HG02938 (cell line): ENCODE data around the gene CITED2.

ENCODE experiments used
- ATAC-seq: cut with Tn5 transposase; IDR thresholded peaks from one replicate; pipeline ENCODE4 v1.9.1; 2021; ENCODE audit warnings: mild to moderate bottlenecking, moderate library complexity; ENCODE audit not compliant: unreplicated experiment

CITED2 gene

GRCh38 chr6:139334806-139335446, 39.5 kb downstream of the CITED2 start:
- ATAC-seq, result no peak

- ATAC-seq, result no peak
Measured at GRCh38 chr6:139330826-139331500, 43.5 kb downstream of the CITED2 start.

DNA sequence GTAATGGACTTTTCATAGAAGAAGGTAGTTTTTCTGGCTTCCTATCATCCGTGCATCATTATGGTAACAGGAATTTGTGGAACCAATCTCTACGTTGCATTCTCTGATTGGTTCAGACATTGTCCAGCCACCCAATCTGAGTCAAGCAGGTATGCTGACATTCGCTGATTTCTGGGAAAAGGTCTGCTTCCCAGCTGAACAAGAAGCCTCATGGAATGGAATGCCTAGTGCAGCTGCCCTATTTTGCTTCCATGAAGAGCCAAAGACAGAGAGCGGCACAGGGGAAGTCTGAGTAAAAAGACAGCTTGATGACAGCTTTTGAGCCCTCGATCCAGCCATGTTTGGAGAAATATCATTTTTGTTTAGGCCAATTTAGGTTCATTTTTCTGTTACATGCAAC, 44.1 kb downstream of the CITED2 start:
- no peak for ATAC-seq

GRCh38 chr6:139329224-139329623, 45.2 kb downstream of the CITED2 start:
- ATAC-seq, result no peak

- peak; percentile 41 for ATAC-seq
Measured at GRCh38 chr6:139327038-139327437, 47.4 kb downstream of the CITED2 start.

GRCh38 chr6:139325686-139326085, 48.8 kb downstream of the CITED2 start:
- ATAC-seq, result no peak

DNA sequence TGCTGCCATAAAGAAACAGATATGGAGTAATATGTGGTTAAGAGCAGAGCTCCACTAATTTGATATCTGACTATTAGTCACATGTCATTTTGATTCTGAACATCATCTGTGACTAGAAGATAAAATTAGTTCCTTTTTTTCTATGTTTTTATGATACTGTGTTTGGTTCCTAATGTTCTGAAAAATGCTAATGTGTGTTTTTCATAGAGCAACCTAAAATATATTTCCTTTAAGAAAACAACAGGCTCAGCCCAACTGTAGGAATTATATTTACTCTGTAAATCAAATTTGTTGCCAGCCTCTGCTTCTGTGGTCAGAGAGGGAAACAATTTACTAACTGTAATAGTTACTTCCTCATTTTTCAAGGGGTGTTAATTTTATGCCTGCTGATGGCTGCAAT, 49.3 kb downstream of the CITED2 start:
- ATAC-seq, result no peak

DNA sequence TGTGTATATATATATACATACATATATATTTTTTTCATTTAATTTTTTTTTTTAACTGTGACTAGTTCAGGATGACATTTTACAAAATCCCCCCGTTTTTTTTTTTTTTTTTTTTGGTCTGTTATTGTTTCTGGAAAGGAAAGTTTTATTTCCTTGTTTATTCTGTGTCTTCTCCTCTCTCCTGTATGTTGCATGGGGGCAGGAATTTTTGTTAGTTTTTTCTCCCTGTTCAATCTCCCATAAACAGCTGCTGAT, 50.2 kb downstream of the CITED2 start:
- no peak for ATAC-seq

DNA sequence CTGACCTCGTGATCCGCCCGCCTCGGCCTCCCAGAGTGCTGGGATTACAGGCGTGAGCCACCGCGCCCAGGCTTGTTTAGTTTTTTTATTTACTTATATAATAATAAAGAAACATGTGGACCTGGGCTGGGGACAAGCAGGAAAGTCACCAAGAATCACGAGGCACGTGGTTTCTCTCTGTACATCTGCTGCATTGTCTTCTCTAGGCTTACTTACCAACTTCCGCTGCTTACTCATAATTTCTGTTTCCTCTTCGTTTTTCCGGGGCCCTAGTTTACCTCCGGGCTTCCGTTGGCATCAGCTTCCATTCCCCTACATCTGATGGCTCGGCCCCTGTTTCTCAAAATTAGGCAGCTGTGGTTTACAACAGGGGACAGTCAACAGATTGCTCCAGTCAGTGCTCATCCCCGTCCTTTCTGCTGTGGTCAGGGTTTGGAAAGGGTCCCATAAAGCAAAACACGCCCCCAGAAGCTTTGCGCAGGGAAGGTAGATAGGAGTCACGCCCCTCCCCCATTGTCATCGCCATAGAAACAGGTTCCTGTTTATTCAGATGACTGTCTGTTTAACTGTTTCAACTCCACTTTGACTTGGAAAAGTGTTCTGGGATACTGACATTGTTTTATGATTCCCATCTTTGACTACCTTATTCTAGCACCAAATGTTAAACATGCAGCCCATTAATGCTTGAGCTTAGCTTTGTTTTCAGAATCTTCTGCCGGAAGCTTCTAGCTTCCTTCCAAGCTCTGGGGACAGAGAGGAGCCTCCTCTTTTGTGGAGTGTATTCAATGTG, 50.7 kb downstream of the CITED2 start:
- ATAC-seq, result peak; percentile 52
